ENCODE measurements around the gene GIPC1.
"Not testable (repeated sequence)": the region's sequence is repeated elsewhere in the genome, so short reads cannot be mapped to it uniquely, and the experiment has no call there.

The GIPC1 gene

DNA sequence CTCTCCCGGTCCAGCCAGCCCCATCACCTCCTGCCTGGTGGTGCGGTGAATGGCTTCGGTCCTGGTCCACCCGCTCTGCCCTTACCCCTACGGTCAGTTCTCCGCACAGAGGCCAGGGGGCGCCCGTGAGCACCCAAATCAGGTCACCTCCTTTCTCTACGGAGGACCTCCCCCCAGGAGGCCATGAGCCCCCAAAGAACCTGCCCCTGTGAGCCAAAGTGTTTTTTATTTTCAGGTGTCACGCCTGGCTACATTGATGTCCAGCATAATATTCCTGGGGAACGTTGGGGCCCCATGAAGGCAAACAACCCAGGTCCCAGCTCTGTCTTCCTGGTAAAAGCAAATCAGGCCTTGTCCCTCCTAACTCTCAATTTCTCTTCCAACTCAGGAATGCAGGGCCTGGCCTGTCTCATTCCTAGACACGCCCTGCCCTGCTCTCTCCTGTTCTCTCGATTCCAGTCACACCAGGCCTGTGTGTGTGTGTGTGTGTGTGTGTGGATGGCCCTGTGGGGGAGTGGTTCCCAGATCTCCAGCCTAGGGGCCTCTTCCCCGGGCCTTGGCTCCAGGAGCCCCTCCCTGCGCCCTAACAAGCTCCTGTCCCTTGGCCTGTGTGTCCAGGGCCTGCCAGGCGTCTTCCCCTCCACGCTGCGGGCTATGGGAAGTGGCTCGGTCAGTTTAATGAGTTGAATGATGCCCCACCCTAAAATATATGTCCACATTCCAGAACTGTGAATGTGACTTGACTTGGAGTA, 9.7 kb upstream of the GIPC1 start:
- H3K4ac ChIP-seq (ENCODE audit: low read depth in 1 of 2, low read length in 2 of 2), result peak overlapping the region; percentile 32 to 66
- H3K18ac ChIP-seq (ENCODE audit: low read depth in 1 of 2, low read length in 2 of 2), result peak overlapping the region; percentile 77 to 89
- H3K36me3 ChIP-seq (ENCODE audit: control insufficient read depth in 1 of 2, insufficient read depth in 2 of 2, low read depth in 1 of 2, low read length in 2 of 2), result no peaks in the 10 kb centered on the region
- H4K8ac ChIP-seq (ENCODE audit: low read length), result peak overlapping the region; percentile 94
- no peak overlapping the region for H3K4me2 ChIP-seq (ENCODE audit: low read length, poor library complexity, severe bottlenecking)
- peak overlapping the region; percentile 59 for H2BK120ac ChIP-seq (ENCODE audit: low read depth, low read length)
- H2AFZ ChIP-seq (ENCODE audit: low read depth, low read length), result peak overlapping the region; percentile 79
- peak overlapping the region; percentile 89 for H2BK15ac ChIP-seq (ENCODE audit: low read depth, poor library complexity, severe bottlenecking)
- 13% methylated on average over 15 of the region's 19 CpGs for WGBS
- H3K79me1 ChIP-seq (replicated peaks; ENCODE audit: low read length, poor library complexity, severe bottlenecking), result no peaks in the 10 kb centered on the region
- H2BK12ac ChIP-seq (ENCODE audit: low read length in 2 of 2), result peak overlapping the region; percentile 67 to 74
- DNase-seq, result peak; percentile 86
- H3K27ac ChIP-seq (ENCODE audit: low read length, poor library complexity, severe bottlenecking), result peak overlapping the region; percentile 76
- no peak overlapping the region for H3K4me3 ChIP-seq (ENCODE audit: insufficient read depth in 1 of 2, low read depth in 1 of 2, low read length in 2 of 2)
- no peak overlapping the region for H3K14ac ChIP-seq (ENCODE audit: low read length in 2 of 2)
- peak overlapping the region in 1 of 2 experiments; percentile 75 for H3K23ac ChIP-seq (ENCODE audit: low read length in 2 of 2)
- H2AK5ac ChIP-seq (ENCODE audit: low read length, severe bottlenecking), result peak overlapping the region; percentile 76
- H3K27me3 ChIP-seq (ENCODE audit: control insufficient read depth in 1 of 2, insufficient read depth in 1 of 2, low read length in 2 of 2), result no peaks in the 10 kb centered on the region
- peak overlapping the region; percentile 64 for H4K91ac ChIP-seq (ENCODE audit: low read length)
- no peaks in the 10 kb centered on the region for H3K9me3 ChIP-seq (ENCODE audit: control insufficient read depth, low read length)
- H2BK5ac ChIP-seq (ENCODE audit: low read depth, low read length, poor library complexity, severe bottlenecking), result peak overlapping the region; percentile 77
- peaks cover 18% of the 10 kb centered on the region for H3K4me1 ChIP-seq (ENCODE audit: control insufficient read depth, insufficient read depth, low read depth, low read length)
- peak overlapping the region; percentile 70 for H3K9ac ChIP-seq (ENCODE audit: low read length)

GRCh38 chr19:14504575-14504974, 8.6 kb upstream of the GIPC1 start:
- H3K9ac ChIP-seq (ENCODE audit: low read length); H3K4me2 ChIP-seq (ENCODE audit: low read length, poor library complexity, severe bottlenecking); H2BK5ac ChIP-seq (ENCODE audit: low read depth, low read length, poor library complexity, severe bottlenecking); H3K14ac ChIP-seq (ENCODE audit: low read length in 2 of 2); DNase-seq; H3K79me1 ChIP-seq (replicated peaks; ENCODE audit: low read length, poor library complexity, severe bottlenecking); H4K8ac ChIP-seq (ENCODE audit: low read length); H3K4me3 ChIP-seq (ENCODE audit: insufficient read depth in 1 of 2, low read depth in 1 of 2, low read length in 2 of 2); H2AFZ ChIP-seq (ENCODE audit: low read depth, low read length); H3K27ac ChIP-seq (ENCODE audit: low read length, poor library complexity, severe bottlenecking); H4K91ac ChIP-seq (ENCODE audit: low read length); H3K18ac ChIP-seq (ENCODE audit: low read depth in 1 of 2, low read length in 2 of 2); H3K23ac ChIP-seq (ENCODE audit: low read length in 2 of 2); H2BK15ac ChIP-seq (ENCODE audit: low read depth, poor library complexity, severe bottlenecking); H2BK12ac ChIP-seq (ENCODE audit: low read length in 2 of 2); H3K9me3 ChIP-seq (ENCODE audit: control insufficient read depth, low read length); H3K4ac ChIP-seq (ENCODE audit: low read depth in 1 of 2, low read length in 2 of 2); H2AK5ac ChIP-seq (ENCODE audit: low read length, severe bottlenecking); H2BK120ac ChIP-seq (ENCODE audit: low read depth, low read length); H3K36me3 ChIP-seq (ENCODE audit: control insufficient read depth in 1 of 2, insufficient read depth in 2 of 2, low read depth in 1 of 2, low read length in 2 of 2); H3K27me3 ChIP-seq (ENCODE audit: control insufficient read depth in 1 of 2, insufficient read depth in 1 of 2, low read length in 2 of 2): not testable (repeated sequence)
- H3K4me1 ChIP-seq (ENCODE audit: control insufficient read depth, insufficient read depth, low read depth, low read length), result peaks cover 18% of the 10 kb centered on the region
- 88% methylated on average over 8 of the region's 8 CpGs for WGBS

DNA sequence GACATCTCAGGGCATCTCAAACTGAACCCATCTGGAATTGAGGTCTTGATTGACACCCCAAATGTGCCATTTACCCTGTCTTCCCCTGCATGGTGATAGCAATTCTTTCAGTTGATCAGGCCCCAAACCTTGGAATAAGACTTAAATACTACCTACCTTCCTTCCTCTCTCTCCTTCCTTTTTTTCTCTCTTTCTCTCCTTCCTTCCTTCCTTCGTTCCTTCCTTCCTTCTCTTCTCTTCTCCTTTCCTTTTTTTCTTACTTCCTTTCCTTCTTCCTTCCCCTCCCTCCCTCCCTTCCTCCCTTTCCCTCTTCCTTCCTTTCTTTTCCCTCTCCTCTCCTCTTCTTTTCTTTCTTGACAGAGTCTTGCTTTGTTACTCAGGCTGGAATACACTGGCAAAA, 7.4 kb upstream of the GIPC1 start:
- H3K4ac ChIP-seq (ENCODE audit: low read depth in 1 of 2, low read length in 2 of 2), result no peak overlapping the region
- no peak overlapping the region for H2AK5ac ChIP-seq (ENCODE audit: low read length, severe bottlenecking)
- H3K9ac ChIP-seq (ENCODE audit: low read length), result no peak overlapping the region
- H4K91ac ChIP-seq (ENCODE audit: low read length), result no peak overlapping the region
- H3K4me1 ChIP-seq (ENCODE audit: control insufficient read depth, insufficient read depth, low read depth, low read length), result peaks cover 18% of the 10 kb centered on the region
- no peak overlapping the region for H2AFZ ChIP-seq (ENCODE audit: low read depth, low read length)
- H3K18ac ChIP-seq (ENCODE audit: low read depth in 1 of 2, low read length in 2 of 2), result no peak overlapping the region
- H3K9me3 ChIP-seq (ENCODE audit: control insufficient read depth, low read length), result no peaks in the 10 kb centered on the region
- H3K23ac ChIP-seq (ENCODE audit: low read length in 2 of 2), result no peak overlapping the region
- H2BK120ac ChIP-seq (ENCODE audit: low read depth, low read length), result no peak overlapping the region
- no peak overlapping the region for H2BK12ac ChIP-seq (ENCODE audit: low read length in 2 of 2)
- no peak overlapping the region for H2BK5ac ChIP-seq (ENCODE audit: low read depth, low read length, poor library complexity, severe bottlenecking)
- no peak overlapping the region for H3K4me3 ChIP-seq (ENCODE audit: insufficient read depth in 1 of 2, low read depth in 1 of 2, low read length in 2 of 2)
- no peak overlapping the region for H3K27ac ChIP-seq (ENCODE audit: low read length, poor library complexity, severe bottlenecking)
- no peaks in the 10 kb centered on the region for H3K36me3 ChIP-seq (ENCODE audit: control insufficient read depth in 1 of 2, insufficient read depth in 2 of 2, low read depth in 1 of 2, low read length in 2 of 2)
- WGBS, result 75% methylated on average over 1 of the region's 1 CpG
- H2BK15ac ChIP-seq (ENCODE audit: low read depth, poor library complexity, severe bottlenecking), result no peak overlapping the region
- H3K27me3 ChIP-seq (ENCODE audit: control insufficient read depth in 1 of 2, insufficient read depth in 1 of 2, low read length in 2 of 2), result no peaks in the 10 kb centered on the region
- H3K14ac ChIP-seq (ENCODE audit: low read length in 2 of 2), result no peak overlapping the region
- no peak for DNase-seq
- no peaks in the 10 kb centered on the region for H3K79me1 ChIP-seq (replicated peaks; ENCODE audit: low read length, poor library complexity, severe bottlenecking)
- no peak overlapping the region for H3K4me2 ChIP-seq (ENCODE audit: low read length, poor library complexity, severe bottlenecking)
- no peak overlapping the region for H4K8ac ChIP-seq (ENCODE audit: low read length)

DNA sequence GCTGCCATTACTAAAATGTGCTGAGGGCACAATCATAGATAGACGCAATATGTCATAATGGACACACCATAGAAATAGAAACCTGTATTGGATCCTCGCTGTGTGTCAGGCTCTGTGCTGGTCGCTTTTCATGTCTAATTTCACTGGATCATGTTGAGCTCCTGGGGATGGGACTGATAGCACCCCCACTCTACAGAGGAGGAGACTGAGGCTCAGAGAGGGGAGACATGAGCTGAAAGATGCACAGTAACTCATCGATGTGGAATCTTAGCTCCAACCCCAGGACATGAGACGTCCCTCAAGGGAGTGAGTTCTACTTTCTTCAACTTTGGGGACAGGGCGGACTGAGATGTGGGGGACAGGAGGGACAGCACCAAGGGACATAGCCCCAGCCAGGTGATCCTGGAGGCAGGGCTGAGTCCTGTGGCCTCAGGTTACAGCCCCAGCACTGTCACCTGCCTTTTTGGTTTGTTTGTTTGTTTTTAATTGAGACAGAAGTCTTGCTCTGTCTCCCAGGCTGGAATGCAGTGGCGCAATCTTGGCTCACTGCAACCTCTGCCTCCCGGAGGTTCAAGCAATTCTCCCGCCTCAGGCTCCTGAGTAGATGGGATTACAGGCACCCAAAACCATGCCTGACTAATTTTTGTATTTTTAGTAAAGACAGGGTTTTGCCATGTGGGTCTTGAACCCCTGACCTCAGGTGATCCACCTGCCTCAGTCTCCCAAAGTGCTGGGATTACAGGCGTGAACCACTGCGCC, 6.6 kb upstream of the GIPC1 start:
- no peak overlapping the region for H2BK15ac ChIP-seq (ENCODE audit: low read depth, poor library complexity, severe bottlenecking)
- H3K4me1 ChIP-seq (ENCODE audit: control insufficient read depth, insufficient read depth, low read depth, low read length), result peaks cover 19% of the 10 kb centered on the region
- H2AK5ac ChIP-seq (ENCODE audit: low read length, severe bottlenecking), result no peak overlapping the region
- H3K27me3 ChIP-seq (ENCODE audit: control insufficient read depth in 1 of 2, insufficient read depth in 1 of 2, low read length in 2 of 2), result no peaks in the 10 kb centered on the region
- 73% methylated on average over 11 of the region's 11 CpGs for whole genome bisulfite sequencing
- H3K9me3 ChIP-seq (ENCODE audit: control insufficient read depth, low read length), result no peaks in the 10 kb centered on the region
- H3K18ac ChIP-seq (ENCODE audit: low read depth in 1 of 2, low read length in 2 of 2), result no peak overlapping the region
- no peak overlapping the region for H3K4me3 ChIP-seq (ENCODE audit: insufficient read depth in 1 of 2, low read depth in 1 of 2, low read length in 2 of 2)
- H3K79me1 ChIP-seq (replicated peaks; ENCODE audit: low read length, poor library complexity, severe bottlenecking), result no peaks in the 10 kb centered on the region
- no peak overlapping the region for H2BK120ac ChIP-seq (ENCODE audit: low read depth, low read length)
- H4K8ac ChIP-seq (ENCODE audit: low read length), result no peak overlapping the region
- H2BK12ac ChIP-seq (ENCODE audit: low read length in 2 of 2), result no peak overlapping the region
- H3K14ac ChIP-seq (ENCODE audit: low read length in 2 of 2), result no peak overlapping the region
- H4K91ac ChIP-seq (ENCODE audit: low read length), result no peak overlapping the region
- no peak overlapping the region for H3K27ac ChIP-seq (ENCODE audit: low read length, poor library complexity, severe bottlenecking)
- no peak overlapping the region for H2BK5ac ChIP-seq (ENCODE audit: low read depth, low read length, poor library complexity, severe bottlenecking)
- no peak overlapping the region for H3K4me2 ChIP-seq (ENCODE audit: low read length, poor library complexity, severe bottlenecking)
- H3K36me3 ChIP-seq (ENCODE audit: control insufficient read depth in 1 of 2, insufficient read depth in 2 of 2, low read depth in 1 of 2, low read length in 2 of 2), result no peaks in the 10 kb centered on the region
- H2AFZ ChIP-seq (ENCODE audit: low read depth, low read length), result no peak overlapping the region
- no peak overlapping the region for H3K4ac ChIP-seq (ENCODE audit: low read depth in 1 of 2, low read length in 2 of 2)
- no peak overlapping the region for H3K23ac ChIP-seq (ENCODE audit: low read length in 2 of 2)
- H3K9ac ChIP-seq (ENCODE audit: low read length), result no peak overlapping the region
- no peak for DNase-seq
